DMS153 (cell line): ENCODE results near the gene MDFIC2.
"Not testable (repeated sequence)": the region's sequence is repeated elsewhere in the genome, so short reads cannot be mapped to it uniquely, and the experiment has no call there.

Source experiments
- DNase-seq: peaks from one replicate; lab custom pipeline; 2025; lab: John Stamatoyannopoulos, UW

MDFIC2 gene

GRCh38 chr3:70312336-70312735, at the start of gene MDFIC2:
Gene MDFIC2 (minus strand): TSS chr3:70312638. CDS start chr3:70311973, 665 bp downstream.
- DNase-seq: no peak

GRCh38 chr3:70360979-70361760, 48.7 kb upstream of the MDFIC2 start:
- no peak for DNase-seq

- DNase-seq: no peak
These were observed 47.3 kb upstream of the MDFIC2 start for GRCh38 chr3:70359711-70360110.

GRCh38 chr3:70358978-70359580, 46.6 kb upstream of the MDFIC2 start:
- DNase-seq: no peak

DNA sequence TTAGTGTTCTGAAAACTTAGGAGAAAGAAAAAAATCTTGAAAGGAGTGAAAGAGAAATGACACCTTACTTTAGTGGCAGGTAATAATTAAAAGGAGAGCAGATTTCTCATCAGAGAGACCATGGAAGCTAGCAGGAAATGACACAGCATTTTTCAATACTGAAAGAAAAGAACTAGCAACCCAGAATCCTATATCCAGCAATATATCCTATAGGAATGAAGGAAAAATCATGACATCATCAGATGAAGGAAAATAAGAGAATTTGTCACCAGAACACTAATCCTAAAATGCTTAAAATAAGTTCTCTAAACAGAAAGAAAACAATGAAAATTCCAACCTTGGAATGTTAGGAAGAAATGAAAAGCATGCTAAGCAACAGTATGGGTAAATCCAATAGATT, 39.8 kb upstream of the MDFIC2 start:
- no peak for DNase-seq

GRCh38 chr3:70342149-70342548, 29.7 kb upstream of the MDFIC2 start:
- DNase-seq: no peak

DNA sequence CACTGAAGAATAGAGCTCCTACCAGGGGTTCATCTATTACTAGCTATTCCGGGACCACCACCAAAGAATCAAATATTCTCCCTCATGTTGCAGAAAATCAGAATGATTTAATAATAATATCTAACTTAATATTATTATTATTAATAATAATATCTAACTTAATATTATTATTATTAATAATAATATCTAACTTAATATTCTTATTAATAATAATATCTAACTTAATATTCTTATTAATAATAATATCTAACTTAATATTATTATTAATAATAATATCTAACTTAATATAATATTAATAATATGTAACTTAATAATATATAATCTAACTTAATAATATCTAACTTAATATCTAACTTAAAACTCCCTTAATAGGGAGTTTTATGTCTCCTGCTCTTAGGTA, 24.4 kb upstream of the MDFIC2 start:
- DNase-seq: not testable (repeated sequence)

DNA sequence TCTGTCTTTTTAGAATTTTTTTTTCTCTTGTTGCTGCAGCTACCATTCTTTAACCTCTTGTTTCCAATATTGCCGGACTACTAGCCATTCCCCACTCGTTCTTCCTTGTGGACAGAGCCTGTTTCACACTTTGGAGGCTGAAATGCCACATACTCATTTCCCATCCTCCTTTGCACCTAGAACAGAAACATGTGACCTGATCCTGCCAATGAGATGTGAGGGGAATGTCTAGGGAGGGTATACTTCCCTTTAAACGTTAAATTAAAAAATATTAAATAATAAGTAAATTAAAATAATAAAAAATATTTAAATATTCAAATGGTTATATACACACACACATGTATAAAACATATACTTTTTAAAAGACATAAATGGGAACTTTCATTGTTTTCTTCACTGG, 20.6 kb upstream of the MDFIC2 start:
- DNase-seq: no peak

- DNase-seq: no peak
These were observed 2.6 kb upstream of the MDFIC2 start for GRCh38 chr3:70315021-70315420.

GRCh38 chr3:70310809-70311208, 1.6 kb downstream of the MDFIC2 start:
- DNase-seq: no peak

GRCh38 chr3:70309591-70309990, 2.8 kb downstream of the MDFIC2 start:
- DNase-seq: no peak

DNA sequence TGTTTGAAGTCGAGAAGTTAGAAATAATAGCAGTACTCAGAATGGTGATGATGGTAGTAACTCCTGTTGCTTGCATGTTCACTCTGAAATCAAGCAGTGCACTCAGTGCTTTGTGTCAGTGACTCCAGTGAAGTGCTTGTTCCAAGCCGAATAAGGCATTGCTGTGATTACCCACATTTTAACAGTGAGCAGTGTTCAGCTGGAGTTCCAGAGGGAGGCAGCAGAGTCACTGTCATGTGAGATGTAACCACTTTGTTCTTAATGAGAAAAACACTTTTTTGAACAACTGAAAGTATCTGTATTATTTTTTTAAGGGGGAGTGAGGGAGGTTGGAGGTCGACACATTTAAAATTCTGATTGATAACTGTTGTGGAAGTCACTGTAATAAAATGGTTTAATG, 3.7 kb downstream of the MDFIC2 start:
- no peak for DNase-seq

GRCh38 chr3:70306736-70307135, 5.7 kb downstream of the MDFIC2 start:
- no peak for DNase-seq

DNA sequence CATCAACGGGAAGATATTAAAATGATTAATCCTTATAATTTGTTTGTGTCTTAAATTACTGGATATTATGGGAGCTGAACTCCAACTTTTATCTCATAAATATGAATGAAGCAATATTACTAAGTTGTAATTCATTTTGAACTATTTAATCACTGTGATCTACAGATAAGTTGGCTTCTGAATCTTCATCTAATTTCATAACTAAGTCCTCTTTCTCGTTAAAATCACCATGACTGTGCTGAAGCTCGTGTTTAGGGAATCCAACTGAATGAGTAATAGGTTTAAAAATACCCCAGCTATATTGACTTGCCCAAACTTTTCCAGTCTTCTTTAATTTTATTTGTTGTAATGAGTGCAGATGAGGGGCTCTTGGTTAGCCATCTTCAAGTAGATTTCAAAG, 14.1 kb downstream of the MDFIC2 start:
- no peak for DNase-seq

DNA sequence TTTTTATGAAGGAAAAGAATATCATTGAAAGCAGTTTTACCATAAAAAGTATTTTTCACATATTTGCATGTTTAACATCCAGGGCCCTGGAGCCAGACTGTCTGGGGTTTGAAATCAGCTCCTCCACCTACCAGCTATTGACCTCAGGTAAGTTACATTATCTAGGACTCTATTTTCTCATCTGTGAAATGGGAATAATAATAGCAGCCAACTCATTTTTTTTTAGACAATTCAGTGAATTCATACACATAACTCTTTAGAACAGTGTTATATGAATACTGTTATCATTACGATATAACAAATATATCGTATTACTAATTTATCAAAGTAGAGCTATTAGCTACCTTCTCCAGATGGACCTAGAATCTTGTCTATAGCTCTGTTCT, 21.3 kb downstream of the MDFIC2 start:
- no peak for DNase-seq

DNA sequence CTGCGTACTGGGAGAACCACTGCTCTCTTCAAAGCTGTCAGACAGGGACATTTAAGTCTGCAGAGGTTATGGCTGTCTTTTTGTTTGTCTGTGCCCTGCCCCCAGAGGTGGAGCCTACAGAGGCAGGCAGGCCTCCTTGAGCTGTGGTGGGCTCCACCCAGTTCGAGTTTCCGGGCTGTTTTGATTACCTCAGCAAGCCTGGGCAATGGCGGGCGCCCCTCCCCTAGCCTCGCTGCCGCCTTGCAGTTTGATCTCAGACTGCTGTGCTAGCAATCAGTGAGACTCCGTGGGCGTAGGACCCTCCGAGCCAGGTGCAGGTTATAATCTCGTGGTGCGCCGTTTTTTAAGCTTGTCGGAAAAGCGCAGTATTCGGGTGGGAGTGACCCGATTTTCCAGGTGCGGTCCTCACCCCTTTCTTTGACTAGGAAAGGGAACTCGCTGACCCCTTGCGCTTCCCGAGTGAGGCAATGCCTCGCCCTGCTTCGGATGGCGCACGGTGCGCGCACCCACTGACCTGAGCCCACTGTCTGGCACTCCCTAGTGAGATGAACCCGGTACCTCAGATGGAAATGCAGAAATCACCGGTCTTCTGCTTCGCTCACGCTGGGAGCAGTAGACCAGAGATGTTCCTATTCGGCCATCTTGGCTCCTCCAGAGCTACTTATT, 21.9 kb downstream of the MDFIC2 start:
- not testable (repeated sequence) for DNase-seq

GRCh38 chr3:70281663-70282062, 30.8 kb downstream of the MDFIC2 start:
- DNase-seq: no peak

- peak; percentile 41 for DNase-seq
These were observed 35.1 kb downstream of the MDFIC2 start for GRCh38 chr3:70277304-70277703.

DNA sequence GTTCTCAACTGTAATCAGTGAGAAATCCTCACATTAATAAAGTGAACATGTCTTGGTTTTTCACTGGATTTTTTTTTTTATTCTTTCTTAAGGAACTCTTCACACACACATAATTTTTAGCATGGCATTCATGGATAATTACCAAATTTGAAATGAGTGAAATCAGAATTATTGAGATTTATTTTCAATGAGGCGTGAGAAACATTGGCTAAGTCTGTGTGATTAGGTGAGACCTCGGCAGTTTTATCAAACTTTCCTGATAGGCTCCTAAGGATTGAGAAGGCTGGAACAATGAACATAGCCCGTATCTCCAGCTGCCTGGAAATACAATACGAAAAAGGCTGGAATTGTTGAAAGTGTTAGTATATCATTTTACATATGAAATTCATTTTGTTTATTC, 35.5 kb downstream of the MDFIC2 start:
- no peak for DNase-seq

- no peak for DNase-seq
These were observed 38.9 kb downstream of the MDFIC2 start for GRCh38 chr3:70273492-70273891.

DNA sequence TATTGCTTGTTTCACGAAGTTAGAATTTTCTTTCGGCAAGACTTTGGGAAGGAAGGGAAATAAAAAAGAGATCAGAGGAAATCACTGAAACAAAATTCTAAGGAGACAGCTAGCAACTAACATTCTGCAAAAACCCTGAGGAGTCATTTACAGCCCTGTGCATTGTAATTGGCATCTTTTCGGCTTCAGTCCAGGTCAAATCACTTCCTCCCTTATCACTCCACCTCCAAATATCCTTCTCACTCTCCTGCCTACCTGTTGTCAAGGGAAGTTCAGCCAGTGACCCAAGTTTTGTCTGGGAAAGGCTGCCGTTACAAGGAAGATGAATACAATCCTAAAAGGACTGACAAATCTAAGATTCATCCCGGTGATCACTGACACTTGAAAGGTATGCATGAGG, 39.6 kb downstream of the MDFIC2 start:
- no peak for DNase-seq

GRCh38 chr3:70264122-70264780, 48.2 kb downstream of the MDFIC2 start:
- no peak for DNase-seq

- no peak for DNase-seq
These were observed 51.2 kb downstream of the MDFIC2 start for GRCh38 chr3:70261283-70261682.
